ENCODE data around the gene DTWD2. TPM values are rescaled to one million over a fixed set of nuclear protein-coding genes. Genes with fewer than 3 reads are reported as not detected.
"Not testable (repeated sequence)": the region's sequence is repeated elsewhere in the genome, so short reads cannot be mapped to it uniquely, and the experiment has no call there.

DTWD2 gene
- total RNA-seq, 4 donors from 2014 or later: 6.1 to 9.8 (median 6.3) TPM

- Histone ChIP-seq H3K4me3 (no peak overlapping the region), H3K9me3 (no peaks in the 10 kb centered on the region), H3K27me3 (no peaks in the 10 kb centered on the region), H3K36me3 (peaks cover 0 to 15% (median 0%) of the 10 kb centered on the region in 3 donors), H3K4me1 (no peaks in the 10 kb centered on the region), H3K27ac (no peak overlapping the region)
- no peak for DNase-seq (ENCODE audit: low spot score in 2 of 2)
- WGBS, 2 donors: 87 to 88% methylated on average over 15 of the region's 15 CpGs
- no peak for TF ChIP-seq EP300 (IDR thresholded peaks at IDR 0.05)
- TF ChIP-seq POLR2A (IDR thresholded peaks at IDR 0.05): no peak
- TF ChIP-seq, protein P1, sequence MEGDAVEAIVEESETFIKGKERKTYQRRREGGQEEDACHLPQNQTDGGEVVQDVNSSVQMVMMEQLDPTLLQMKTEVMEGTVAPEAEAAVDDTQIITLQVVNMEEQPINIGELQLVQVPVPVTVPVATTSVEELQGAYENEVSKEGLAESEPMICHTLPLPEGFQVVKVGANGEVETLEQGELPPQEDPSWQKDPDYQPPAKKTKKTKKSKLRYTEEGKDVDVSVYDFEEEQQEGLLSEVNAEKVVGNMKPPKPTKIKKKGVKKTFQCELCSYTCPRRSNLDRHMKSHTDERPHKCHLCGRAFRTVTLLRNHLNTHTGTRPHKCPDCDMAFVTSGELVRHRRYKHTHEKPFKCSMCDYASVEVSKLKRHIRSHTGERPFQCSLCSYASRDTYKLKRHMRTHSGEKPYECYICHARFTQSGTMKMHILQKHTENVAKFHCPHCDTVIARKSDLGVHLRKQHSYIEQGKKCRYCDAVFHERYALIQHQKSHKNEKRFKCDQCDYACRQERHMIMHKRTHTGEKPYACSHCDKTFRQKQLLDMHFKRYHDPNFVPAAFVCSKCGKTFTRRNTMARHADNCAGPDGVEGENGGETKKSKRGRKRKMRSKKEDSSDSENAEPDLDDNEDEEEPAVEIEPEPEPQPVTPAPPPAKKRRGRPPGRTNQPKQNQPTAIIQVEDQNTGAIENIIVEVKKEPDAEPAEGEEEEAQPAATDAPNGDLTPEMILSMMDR (IDR thresholded peaks at IDR 0.05): no peak
These were observed 64.9 kb downstream of the DTWD2 start for GRCh38 chr5:118923295-118924005.

DNA sequence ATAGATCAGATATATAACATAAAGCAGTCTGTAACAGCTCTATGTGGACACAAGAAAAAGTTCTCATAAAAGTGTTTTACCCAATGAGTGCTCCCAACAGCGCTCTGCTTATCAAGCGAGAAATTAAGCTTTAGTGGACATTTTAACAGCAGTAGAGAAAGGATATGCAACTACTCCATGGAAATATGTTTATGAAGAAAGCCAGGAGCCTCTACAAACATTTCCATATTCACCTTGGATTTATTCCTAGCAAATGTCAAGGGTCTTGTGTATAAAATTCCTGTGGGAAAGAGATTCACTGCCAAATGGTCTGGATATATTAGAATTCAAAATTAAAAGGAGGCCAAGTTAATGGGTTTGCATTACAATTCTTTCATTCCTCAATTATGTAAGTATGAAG, 66.5 kb downstream of the DTWD2 start:
- Histone ChIP-seq H3K27me3 (no peaks in the 10 kb centered on the region), H3K4me1 (no peaks in the 10 kb centered on the region), H3K4me3 (no peak overlapping the region), H3K27ac (no peak overlapping the region), H3K9me3 (no peaks in the 10 kb centered on the region), H3K36me3 (peaks cover 0 to 13% (median 0%) of the 10 kb centered on the region in 3 donors)
- TF ChIP-seq POLR2A (IDR thresholded peaks at IDR 0.05) (no peak), EP300 (IDR thresholded peaks at IDR 0.05) (no peak)
- 73 to 81% methylated on average over 2 of the region's 2 CpGs for WGBS, 2 donors
- no peak for DNase-seq (ENCODE audit: low spot score in 2 of 2)

- 82 to 94% methylated on average over 3 of the region's 3 CpGs for WGBS, 2 donors
- no peaks in the 10 kb centered on the region for H3K4me1 ChIP-seq
- no peak for DNase-seq (ENCODE audit: low spot score in 2 of 2)
These were observed 69.3 kb downstream of the DTWD2 start for GRCh38 chr5:118919016-118919415.

GRCh38 chr5:118918232-118918631, 70.1 kb downstream of the DTWD2 start:
- Histone ChIP-seq H3K36me3 (peaks cover 0 to 19% (median 0%) of the 10 kb centered on the region in 3 donors), H3K4me1 (no peaks in the 10 kb centered on the region), H3K9me3 (no peaks in the 10 kb centered on the region), H3K27ac (no peak overlapping the region), H3K4me3 (no peak overlapping the region), H3K27me3 (no peaks in the 10 kb centered on the region)
- TF ChIP-seq POLR2A (IDR thresholded peaks at IDR 0.05): no peak
- TF ChIP-seq, protein P1 (IDR thresholded peaks at IDR 0.05): no peak
- no peak for TF ChIP-seq EP300 (IDR thresholded peaks at IDR 0.05)
- 91 to 92% methylated on average over 7 of the region's 7 CpGs for WGBS, 2 donors
- DNase-seq (ENCODE audit: low spot score in 2 of 2): no peak

More at GRCh38 chr5:118919016-118919415, 69.3 kb downstream of the DTWD2 start:
- Histone ChIP-seq H3K27me3 (no peaks in the 10 kb centered on the region), H3K4me3 (no peak overlapping the region), H3K27ac (no peak overlapping the region), H3K36me3 (peaks cover 0 to 19% (median 0%) of the 10 kb centered on the region in 3 donors), H3K9me3 (no peaks in the 10 kb centered on the region)
- no peak for TF ChIP-seq EP300 (IDR thresholded peaks at IDR 0.05)
- TF ChIP-seq, protein P1 (IDR thresholded peaks at IDR 0.05): no peak
- no peak for TF ChIP-seq POLR2A (IDR thresholded peaks at IDR 0.05)

GRCh38 chr5:118907536-118907935, 80.8 kb downstream of the DTWD2 start:
- 92 to 96% methylated on average over 5 of the region's 5 CpGs for WGBS, 2 donors
- H3K36me3 ChIP-seq; H3K27me3 ChIP-seq; DNase-seq (ENCODE audit: low spot score in 2 of 2); H3K4me3 ChIP-seq; H3K27ac ChIP-seq; H3K4me1 ChIP-seq; H3K9me3 ChIP-seq: not testable (repeated sequence)

DNA sequence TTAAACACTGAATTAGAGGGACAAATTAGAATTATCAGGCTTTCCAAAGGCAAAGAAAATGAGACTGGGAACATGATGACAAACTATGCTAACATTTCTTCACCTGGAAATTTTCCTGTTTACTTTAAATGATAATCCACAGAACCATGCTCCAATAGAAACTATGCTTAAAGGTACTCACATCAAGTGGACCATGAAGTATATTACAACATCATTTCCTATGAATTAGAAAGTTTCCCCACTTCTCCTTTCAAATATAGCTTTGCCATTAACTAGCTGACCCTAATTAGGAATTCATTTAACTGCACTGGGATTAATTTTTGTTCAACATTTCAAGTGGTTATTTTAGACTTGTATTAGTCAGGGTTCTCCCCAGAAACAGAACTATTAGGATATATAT, 81.4 kb downstream of the DTWD2 start:
- H3K27ac ChIP-seq: no peak overlapping the region
- no peaks in the 10 kb centered on the region for H3K9me3 ChIP-seq
- no peak for TF ChIP-seq EP300 (IDR thresholded peaks at IDR 0.05)
- no peak for TF ChIP-seq POLR2A (IDR thresholded peaks at IDR 0.05)
- H3K4me1 ChIP-seq: no peaks in the 10 kb centered on the region
- no peaks in the 10 kb centered on the region for H3K27me3 ChIP-seq
- no peak for DNase-seq (ENCODE audit: low spot score in 2 of 2)
- no peak overlapping the region for H3K4me3 ChIP-seq
- H3K36me3 ChIP-seq: no peaks in the 10 kb centered on the region
